GM21367 (cell line): ENCODE data around the gene NTRK1.
"Not testable (repeated sequence)": the region's sequence is repeated elsewhere in the genome, so short reads cannot be mapped to it uniquely, and the experiment has no call there.

ENCODE experiments used
- ATAC-seq: cut with Tn5 transposase; IDR thresholded peaks from one replicate; pipeline ENCODE4 v1.9.1; 2021; ENCODE audit not compliant: unreplicated experiment

NTRK1 gene

DNA sequence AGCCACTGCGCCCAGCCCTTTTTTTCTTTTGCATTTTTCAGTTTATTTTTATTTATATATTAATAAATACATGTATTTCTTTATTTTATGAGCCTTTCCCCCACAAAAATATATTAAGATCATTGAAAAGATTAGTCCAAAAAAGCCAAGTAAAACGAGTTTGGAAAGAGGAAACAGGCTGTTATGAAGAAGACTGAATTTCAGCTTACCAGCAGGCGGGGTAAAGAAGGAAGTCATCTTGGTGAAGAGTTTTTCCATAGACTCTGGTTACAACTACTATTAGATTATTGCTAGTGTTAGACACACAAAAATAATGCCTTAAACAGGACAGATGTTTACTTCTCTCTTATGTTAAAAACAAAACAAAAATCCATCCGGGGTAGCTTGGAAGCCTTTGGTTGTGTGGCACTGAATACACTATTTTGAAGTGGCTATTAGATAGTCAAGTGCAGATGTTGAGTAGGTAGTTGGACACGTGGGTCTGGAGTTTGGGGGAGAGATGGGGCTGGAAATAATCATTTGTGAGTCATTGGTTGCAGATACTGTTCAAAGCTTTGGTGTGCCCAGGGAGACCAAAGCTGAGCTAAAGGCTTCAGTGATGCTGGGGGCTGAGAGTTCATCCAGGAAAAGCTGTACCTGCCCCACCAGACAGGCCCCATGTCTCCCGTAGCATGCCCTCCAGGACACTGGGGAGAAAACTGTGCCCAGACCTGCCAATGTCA, 51.1 kb downstream of the NTRK1 start:
- ATAC-seq = no peak

DNA sequence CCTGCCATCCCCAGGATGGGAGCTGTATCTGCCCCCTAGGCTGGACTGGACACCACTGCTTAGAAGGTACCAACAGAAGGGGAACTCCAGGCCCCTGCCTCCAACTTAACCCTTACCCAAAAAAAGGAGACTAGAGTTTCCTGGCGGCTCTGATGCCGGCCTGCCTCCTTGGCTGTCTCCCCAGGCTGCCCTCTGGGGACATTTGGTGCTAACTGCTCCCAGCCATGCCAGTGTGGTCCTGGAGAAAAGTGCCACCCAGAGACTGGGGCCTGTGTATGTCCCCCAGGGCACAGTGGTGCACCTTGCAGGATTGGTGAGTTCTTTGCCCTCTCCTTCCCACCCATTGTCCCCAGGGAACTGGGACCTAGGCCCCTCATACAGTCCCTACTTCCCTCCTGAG, 51.6 kb downstream of the NTRK1 start:
- no peak for ATAC-seq

DNA sequence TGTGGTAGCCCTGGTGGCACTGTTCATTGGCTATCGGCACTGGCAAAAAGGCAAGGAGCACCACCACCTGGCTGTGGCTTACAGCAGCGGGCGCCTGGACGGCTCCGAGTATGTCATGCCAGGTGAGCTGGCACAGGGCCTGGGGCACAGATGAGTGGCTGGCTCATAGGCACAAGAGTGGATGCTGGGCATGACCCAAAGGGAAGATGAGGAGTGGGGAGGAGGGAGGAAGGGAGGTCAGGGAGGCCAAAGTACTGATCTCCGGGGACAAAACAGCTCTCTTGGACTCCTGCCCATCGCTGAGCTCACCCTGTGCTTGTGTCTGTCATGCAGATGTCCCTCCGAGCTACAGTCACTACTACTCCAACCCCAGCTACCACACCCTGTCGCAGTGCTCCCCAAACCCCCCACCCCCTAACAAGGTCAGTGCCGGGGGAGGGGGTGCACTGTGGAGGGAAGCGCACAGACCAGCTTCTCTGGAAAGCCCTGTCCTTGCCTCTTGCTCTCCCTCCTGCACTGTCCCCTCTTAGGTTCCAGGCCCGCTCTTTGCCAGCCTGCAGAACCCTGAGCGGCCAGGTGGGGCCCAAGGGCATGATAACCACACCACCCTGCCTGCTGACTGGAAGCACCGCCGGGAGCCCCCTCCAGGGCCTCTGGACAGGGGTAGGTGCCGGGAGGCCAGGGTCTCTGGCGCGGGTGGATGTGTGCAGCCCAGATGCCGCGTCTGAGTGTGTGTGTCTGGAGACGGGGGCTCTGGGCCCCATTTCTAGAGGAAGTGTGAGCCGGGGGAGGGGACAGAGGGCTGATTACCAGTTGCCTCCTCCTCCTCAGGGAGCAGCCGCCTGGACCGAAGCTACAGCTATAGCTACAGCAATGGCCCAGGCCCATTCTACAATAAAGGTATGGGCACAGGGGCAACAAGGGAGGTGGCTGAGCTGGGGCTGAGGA, 52.5 kb downstream of the NTRK1 start:
- ATAC-seq = no peak

- ATAC-seq = no peak
These were observed 53.2 kb downstream of the NTRK1 start for GRCh38 chr1:156913809-156914387.

GRCh38 chr1:156914440-156914856, 53.8 kb downstream of the NTRK1 start:
- ATAC-seq = no peak

DNA sequence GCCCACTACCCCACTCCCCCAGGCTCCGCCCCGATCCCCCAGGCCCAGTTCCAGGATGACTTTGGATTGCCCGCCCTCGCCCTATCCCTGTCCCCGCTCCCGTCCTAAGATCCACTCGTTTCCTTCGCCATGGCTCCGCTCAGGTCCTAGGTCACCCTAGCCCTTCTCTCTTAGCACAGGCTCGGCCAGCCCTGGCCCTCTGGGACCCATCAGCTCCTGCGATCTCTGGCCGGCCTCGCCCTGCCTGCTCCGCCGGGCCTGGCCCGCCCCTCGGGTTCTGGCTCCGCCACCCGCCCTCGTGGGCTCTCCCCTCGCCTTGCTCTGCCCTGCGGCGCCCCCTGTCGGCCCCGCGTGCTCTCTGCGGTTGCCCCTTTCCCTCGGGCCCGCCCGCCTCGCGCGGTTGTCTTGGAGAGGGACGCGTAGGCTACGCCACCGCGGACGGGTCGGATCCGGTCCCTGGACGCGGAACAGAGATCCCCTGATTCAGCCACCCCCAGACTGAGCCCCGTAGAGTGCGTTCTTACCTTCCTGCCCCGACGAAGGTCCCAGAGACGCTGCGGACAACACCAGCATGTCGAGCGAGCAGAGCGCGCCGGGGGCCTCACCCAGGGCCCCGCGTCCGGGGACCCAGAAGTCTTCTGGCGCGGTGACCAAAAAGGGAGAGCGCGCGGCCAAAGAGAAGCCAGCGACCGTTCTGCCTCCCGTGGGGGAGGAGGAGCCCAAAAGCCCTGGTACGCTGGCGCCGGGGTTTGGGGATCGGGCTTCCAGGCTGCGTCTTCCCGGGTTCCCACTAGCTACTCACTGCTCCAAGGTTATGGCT, 59.8 kb downstream of the NTRK1 start, which contains the start of gene LRRC71:
TSS of gene LRRC71 (plus strand) at position 400 of the 820 bp plus-strand sequence. CDS start at position 572, 172 bp downstream.
- ATAC-seq = no peak

GRCh38 chr1:156921053-156921529, 60.4 kb downstream of the NTRK1 start:
- no peak for ATAC-seq

GRCh38 chr1:156922986-156923669, 62.5 kb downstream of the NTRK1 start:
- ATAC-seq = no peak

- ATAC-seq = no peak
These were observed 63.2 kb downstream of the NTRK1 start for GRCh38 chr1:156923670-156924477.

DNA sequence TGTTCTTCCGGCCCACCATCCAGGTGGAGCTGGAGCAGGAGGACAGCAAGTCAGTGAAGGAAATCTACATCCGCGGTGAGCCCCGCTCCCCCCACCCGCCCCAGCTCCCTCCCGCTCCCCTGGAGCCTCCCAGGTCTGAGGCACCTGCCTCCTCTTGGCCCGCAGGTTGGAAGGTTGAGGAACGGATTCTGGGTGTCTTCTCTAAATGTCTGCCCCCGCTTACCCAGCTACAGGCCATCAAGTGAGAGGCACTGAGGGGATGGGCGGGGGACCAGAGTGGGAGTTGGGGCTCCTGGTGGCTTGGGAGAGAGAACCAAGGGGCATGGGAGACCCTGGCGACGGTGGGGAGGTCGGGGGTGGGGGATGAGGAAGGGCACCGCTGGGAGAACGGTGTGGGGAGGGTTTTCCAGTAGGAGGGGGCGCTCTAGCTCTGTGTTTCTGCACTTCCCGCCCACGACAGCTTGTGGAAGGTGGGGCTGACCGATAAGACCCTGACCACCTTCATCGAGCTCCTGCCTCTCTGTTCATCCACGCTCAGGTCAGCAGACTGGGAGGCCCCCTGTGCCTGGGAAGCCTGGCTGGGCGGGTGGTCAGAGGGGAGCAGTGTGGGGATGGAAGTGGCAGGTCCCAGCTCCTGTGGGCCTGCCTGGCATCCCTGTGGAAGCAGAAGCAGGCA, 64.0 kb downstream of the NTRK1 start:
- ATAC-seq = no peak

- ATAC-seq = no peak
These were observed 64.7 kb downstream of the NTRK1 start for GRCh38 chr1:156925154-156926010.

GRCh38 chr1:156926175-156926574, 65.5 kb downstream of the NTRK1 start:
- ATAC-seq = no peak

DNA sequence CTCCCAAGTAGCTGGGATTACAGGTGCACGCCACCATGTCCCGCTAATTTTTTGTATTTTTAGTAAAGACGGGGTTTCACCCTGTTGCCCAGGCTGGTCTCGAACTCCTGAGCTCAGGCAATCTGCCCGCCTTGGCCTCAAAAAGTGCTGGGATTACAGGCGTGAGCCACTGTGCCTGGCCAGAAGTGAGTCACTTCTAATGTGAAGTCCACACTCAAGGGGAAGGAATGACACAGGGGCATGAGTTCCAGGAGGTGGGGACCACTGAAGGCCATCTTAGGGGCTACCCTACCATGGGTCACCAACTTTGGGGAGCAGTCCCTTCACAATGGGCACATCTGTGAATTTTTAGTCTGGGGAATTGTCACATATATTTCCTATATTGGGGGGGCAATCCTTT, 66.0 kb downstream of the NTRK1 start:
- not testable (repeated sequence) for ATAC-seq

DNA sequence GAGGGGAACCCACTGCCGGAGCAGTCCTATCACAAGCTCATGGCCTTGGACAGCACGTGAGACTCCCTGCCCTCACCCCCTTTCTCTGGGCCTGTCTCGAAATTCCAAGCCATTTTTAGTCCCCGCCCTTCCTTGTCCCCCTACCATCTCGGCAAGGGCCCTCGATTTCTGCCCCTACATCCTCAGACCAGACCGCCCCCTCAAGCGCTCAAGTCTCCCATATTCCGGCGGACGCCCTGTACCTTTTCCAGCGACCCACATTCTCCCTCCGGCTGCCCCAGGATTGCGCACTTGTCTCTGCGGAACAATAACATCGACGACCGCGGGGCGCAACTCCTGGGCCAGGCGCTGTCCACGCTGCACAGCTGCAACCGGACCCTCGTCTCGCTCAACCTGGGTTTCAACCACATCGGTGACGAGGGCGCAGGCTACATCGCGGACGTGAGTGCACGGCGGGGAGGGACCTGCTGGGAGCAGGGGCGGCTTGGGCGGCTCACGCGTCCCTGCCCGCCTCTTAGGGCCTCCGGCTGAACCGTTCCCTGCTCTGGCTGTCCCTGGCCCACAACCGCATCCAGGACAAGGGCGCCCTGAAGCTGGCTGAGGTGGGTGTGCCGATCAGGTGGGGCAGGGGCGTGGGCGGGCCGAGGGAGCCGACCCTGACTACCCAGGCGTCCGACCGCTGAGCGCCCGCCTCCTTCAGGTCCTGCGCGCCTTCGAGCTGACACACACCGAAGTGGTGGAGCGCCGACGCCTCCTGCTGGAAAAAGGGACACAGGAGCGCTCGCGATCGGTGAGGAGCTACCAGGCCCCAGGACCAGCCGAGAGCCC, 66.8 kb downstream of the NTRK1 start:
- no peak for ATAC-seq

GRCh38 chr1:156928043-156928602, 67.5 kb downstream of the NTRK1 start:
- ATAC-seq = no peak

DNA sequence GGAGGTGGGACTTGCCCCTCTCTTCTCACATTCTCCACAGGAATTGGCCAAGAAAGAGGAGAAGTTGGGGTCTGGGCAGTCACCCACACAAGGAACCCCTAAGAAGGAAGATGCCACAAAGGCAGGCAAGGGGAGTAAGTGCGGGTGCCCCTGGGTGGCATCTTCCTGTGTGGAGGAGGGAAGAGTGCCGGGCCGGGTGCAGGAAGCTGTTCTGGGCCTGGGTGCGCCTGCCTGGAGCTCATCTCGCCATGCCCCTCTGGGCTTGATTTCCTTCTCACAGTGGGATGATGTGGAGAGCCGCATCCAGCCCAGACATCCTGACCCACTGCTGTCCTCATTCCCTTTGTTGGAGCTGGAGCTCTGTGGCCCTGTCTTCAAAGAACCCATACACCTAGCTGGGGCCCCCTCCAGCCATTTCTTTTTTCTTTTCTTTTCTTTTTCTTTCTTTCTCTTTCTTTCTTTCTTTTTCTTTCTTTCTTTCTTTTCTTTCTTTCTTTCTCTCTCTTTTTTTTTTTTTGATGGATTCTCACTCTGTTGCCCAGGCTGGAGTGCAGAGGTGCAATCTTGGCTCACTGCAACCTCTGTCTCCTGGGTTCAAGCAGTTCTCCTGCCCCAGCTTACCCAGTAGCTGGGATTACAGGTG, 69.1 kb downstream of the NTRK1 start:
- no peak for ATAC-seq
